ENCODE results near the gene NTM.

Gene NTM

GRCh38 chr11:131373095-131373725 is 2.8 kb downstream of the NTM start:
- DNase-seq, result no peak

GRCh38 chr11:131373756-131374155 is 3.3 kb downstream of the NTM start:
- no peak for DNase-seq

DNA sequence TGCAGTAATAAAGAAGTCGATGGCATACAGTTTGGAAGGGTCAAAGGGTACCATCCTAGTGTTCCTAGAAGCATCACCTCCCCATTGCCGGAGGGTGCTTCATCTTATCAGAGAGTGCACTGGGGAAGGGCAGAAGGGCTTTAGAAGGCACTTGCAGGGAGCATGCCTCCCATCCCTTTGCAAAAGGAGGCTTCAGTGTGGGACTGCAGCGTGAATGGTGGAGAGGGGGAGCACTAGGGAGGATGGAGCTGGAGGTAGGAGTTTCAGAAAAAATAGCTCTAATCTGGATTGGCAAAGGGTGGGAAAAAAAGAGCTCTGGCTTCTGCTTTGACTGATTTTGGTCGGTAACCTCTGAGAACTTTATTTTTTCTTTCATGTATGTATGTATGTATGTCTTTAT is 5.0 kb downstream of the NTM start:
- DNase-seq, result no peak

DNA sequence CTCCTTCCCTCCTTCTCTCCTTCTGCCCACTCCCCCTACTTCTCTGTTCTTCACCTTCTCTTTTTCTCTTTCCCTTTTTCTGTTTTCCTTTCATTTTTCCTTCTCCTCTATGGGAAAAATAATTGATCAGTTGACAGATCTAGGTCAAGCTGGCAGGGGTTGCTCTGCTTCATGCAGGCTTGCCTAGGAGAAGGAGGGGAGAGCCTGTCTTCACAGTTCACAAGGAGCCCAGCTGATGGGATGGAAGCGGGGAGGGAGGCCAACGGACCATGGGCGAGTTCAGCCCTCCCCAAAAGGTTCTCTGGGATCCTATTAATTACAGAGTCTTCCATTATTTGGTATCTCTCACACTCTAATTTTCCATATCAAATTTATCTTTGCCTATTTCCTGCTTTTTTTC is 5.5 kb downstream of the NTM start:
- no peak for DNase-seq

GRCh38 chr11:131378931-131379330 is 8.5 kb downstream of the NTM start:
- no peak for DNase-seq

- DNase-seq, result no peak
These were observed 15.5 kb downstream of the NTM start for GRCh38 chr11:131385763-131386390.

DNA sequence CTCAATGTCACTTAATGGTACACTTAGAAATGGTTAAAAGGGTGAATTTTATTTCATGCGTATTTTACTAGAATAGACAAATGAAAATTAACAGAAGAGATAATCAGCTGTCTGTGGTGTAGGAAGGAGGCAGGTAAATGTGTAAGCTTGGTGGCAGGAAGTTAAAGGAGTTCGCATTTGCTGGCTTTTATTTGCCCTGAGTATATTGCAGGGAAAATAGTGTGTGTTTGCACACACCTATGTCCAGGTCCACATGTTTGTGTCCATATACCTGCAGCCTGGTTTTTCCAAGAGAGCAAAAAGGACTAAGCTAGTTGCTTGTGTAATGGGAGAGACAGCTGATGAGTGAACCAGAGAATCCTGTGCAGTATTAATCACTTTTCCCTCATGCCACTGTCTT is 16.0 kb downstream of the NTM start:
- DNase-seq, result no peak

DNA sequence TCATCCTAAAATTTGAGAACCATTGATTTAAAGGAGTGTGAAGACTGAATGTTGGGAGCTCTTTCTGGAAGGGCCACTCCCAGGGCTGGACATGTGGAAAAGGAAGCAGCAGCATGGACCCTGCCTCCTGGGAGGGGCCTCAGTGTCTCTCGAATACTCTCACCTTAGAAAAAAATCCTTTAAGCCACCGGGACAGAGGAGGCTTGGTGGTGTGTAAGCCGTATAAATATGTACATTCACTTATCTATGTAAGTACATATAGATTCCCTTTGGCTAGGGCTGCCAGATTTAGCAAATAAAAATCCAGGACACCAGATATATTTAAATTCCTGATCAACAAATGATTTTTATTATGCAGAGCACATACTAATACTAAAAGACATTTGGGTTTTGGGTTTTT is 17.6 kb downstream of the NTM start:
- DNase-seq, result no peak

DNA sequence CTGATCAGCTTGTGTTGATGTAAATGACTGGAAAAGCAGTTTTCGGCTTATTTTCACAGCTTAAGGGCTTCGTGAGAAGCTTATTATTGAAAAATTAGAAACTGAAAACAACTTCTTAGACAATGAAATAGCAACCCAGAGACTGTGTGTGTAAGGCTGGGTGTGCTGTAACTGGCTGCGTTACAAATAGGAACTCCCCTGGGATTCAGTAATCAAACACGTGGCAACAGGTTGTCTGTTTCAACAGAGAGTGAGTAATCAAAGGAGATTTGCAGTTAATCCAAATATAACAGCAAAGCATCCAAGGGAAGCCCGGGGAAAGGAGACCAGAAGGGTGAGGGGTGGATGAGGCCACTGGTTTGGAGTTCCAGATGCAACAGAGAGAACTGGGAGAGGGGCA is 19.2 kb downstream of the NTM start:
- no peak for DNase-seq

- no peak for DNase-seq
These were observed 20.8 kb downstream of the NTM start for GRCh38 chr11:131391176-131391575.

GRCh38 chr11:131392528-131393255 is 22.3 kb downstream of the NTM start:
- DNase-seq, result no peak

DNA sequence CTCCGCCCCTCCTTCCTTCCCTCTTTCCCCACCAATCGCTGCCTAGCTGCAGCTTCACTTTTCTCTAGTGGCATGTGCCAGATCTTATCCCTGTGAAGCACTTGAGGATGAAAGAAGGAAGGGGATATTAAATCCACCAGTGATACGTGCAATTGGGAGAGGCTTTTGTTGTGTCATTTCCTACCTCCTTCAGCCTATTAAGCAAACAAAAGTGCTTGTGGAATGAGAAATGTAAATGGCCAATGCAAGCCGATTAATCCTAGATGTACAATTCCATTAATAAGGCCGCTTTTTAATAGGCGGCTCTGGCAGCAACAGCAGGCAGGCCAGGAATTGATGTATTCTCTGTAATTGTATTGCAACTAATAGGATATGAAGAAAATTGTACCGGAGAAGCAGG is 23.3 kb downstream of the NTM start:
- no peak for DNase-seq

GRCh38 chr11:131397675-131398074 is 27.3 kb downstream of the NTM start:
- DNase-seq, result no peak

GRCh38 chr11:131402040-131402439 is 31.6 kb downstream of the NTM start:
- no peak for DNase-seq

DNA sequence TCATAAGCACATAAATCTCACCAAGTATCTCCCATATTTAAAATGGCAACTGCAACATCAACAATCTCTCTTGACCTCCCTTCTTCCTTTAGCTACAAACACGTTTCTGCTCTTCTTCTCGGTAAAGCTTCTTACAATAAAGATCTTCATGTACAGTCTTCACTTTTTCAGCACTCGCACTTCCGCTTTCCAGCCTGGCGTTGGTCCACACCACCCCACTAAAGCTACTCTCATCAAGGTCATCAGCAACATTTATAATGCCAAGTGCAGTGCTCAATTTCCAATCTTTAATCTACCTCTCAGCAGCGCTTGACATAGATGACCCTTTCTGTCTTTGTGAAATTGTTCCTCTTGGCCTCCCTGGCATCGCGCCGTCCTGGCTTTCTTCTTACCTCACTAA is 33.6 kb downstream of the NTM start:
- DNase-seq, result no peak

DNA sequence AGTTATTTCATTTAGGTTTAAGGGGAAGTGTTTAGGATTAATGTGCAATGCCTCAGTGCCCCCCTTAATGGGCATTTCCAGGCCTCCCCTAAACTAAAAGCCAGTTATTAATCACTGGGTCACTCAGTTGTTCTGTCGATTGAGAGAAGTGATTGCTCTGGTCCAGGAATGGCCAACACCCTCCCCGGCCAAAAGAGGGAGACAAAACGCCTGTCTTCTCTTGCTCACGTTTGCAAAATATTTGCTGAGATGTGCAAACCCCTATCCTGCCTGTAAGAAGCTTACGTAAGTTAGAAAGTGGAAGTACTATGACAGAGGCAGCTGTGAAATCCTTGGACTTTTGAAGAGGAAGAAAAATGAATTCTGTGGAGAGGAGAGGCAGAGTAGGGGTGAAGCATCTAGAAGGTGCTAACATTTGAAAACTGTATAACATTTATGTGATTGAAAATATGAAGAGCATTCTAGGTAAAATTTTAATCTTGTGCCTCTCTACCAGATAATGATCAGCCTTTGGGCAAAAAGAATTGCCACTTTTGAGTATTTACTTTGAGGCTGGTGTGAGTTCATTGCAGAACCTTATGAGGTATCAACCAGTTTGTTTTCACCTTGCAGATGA is 37.7 kb downstream of the NTM start:
- DNase-seq, result no peak

GRCh38 chr11:131409345-131409744 is 38.9 kb downstream of the NTM start:
- no peak for DNase-seq

- DNase-seq, result no peak
These were observed 41.2 kb downstream of the NTM start for GRCh38 chr11:131411636-131412035.

DNA sequence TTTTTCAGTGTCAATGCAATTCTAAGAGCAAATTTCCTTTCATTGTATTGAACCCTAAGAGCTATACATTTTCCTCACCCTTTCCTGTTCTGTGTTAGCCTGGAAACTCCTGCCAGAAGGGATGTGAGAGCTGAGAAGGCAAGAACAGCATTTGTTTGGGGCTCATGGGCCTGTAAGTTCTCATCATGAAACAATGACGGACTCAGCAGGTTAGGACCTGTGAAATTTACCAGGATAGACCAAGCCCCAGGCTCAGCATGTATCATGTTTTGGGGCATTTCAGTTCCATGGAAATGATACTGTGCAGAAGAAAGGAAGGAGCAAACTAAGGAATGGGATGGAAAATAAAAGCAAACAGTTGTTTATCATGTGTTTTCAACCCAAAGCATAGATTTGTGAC is 41.6 kb downstream of the NTM start:
- DNase-seq, result no peak

DNA sequence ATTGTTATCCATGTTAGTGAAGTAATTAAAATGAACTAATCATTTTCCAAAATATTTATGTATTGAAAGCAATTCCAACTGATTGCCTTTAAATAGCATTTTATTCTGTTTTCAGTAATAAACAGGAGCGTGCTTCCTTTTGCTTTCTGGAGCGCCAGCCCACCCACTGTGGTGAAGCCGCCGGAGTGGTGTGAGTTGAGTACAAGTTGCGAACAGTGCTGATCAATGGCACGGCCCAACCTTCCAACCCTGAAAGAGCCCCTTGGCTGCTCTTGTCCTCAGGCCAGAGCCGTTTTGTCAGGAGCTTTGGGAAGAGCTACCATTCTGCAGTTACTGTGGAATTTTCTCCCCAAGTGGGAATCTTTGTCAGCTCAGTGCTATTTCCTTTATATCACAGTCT is 42.8 kb downstream of the NTM start:
- no peak for DNase-seq

- no peak for DNase-seq
These were observed 47.8 kb downstream of the NTM start for GRCh38 chr11:131418189-131418588.

- no peak for DNase-seq
These were observed 50.8 kb downstream of the NTM start for GRCh38 chr11:131421066-131421855.

- DNase-seq, result no peak
These were observed 51.6 kb downstream of the NTM start for GRCh38 chr11:131422029-131422428.

All from stimulated activated CD4-positive, alpha-beta T cell treated with anti-CD3 and anti-CD28 coated beads, Interleukin-1b, Interleukin-23, amount 100 ng/mL, for 48 hours (primary cell).